ENCODE measurements around the gene CBFA2T2. TPM values are rescaled to one million over a fixed set of nuclear protein-coding genes. Genes with fewer than 3 reads are reported as not detected.

The CBFA2T2 gene
- total RNA-seq, 1 experiment from 2014 or later = 16.3 TPM

DNA sequence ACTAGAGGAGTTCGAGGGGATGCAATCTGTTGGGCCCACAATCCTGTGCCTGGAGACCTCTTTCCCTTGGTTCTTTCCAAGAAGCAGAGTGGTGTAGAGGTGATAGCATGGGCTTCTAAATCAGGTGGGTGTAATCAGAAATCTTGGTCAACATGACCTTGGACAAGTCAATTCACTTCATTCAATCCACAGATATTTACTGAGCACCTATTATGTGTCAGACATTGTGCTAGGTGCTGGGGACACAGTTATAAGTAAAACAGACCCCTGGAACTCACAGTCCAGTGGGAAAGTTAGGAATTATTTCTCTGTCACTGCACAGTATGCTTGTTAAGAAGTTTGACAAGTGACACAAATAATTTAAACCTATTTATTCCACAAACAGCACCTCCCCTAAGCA is 199.6 kb downstream of the CBFA2T2 start:
- no TSS peak for BruUV-seq (replicated peaks)
- CTCF ChIA-PET = no interaction called here
- intact Hi-C loops (cut with micrococcal nuclease; ENCODE audit: unreplicated experiment) = no loop called here

DNA sequence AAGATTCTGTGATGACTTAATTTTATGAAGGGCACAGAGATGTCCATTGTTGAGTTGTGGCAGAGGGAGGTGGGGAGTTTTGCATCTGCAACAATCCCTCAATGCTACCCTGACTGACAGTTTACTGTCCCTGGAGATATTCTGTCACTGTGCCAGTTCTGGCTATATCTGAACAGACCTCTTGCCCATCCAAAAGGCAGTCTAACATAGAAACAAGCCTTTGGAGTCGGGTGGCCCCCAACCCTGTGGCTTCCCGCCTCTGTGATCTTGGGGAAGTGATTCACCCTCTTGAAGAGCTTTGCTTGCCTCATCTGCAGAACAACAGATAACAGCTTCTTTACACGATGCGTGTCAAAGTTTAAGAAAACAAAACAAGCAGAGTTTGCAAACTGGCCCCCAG is 200.1 kb downstream of the CBFA2T2 start:
- DNase-seq (ENCODE audit: low read depth, low spot score) (no peak), ATAC-seq (no peak)
- Histone ChIP-seq H3K36me3 (ENCODE audit: control insufficient read depth, insufficient read depth, low read length) (no peaks in the 10 kb centered on the region), H3K9me3 (ENCODE audit: control insufficient read depth, insufficient read depth, low read depth, low read length) (no peaks in the 10 kb centered on the region), H3K4me3 (ENCODE audit: low read depth in 2 of 2, low read length in 2 of 2) (no peak overlapping the region), H3K4me1 (ENCODE audit: control insufficient read depth, insufficient read depth, low read length) (peaks cover 2% of the 10 kb centered on the region), H3K27me3 (ENCODE audit: control insufficient read depth, insufficient read depth, low read length) (no peaks in the 10 kb centered on the region), H3K27ac (ENCODE audit: low read length) (no peak overlapping the region)
- in situ Hi-C loops (cut with HindIII; ENCODE audit: low pct_unique_long_range_greater_than_20kb, low sequenced_read_pairs) = no loop called here
- intact Hi-C loops (cut with micrococcal nuclease; ENCODE audit: unreplicated experiment) = no loop called here
- ChIA-PET POLR2A (no interaction called here), CTCF (interaction anchor here (0.6 kb wide), 1 partner anchor 212 kb away, joined by 3 read pairs; no protein-coding TSS in a partner anchor)
- BruUV-seq (replicated peaks) = no TSS peak
- TF ChIP-seq, protein P1, sequence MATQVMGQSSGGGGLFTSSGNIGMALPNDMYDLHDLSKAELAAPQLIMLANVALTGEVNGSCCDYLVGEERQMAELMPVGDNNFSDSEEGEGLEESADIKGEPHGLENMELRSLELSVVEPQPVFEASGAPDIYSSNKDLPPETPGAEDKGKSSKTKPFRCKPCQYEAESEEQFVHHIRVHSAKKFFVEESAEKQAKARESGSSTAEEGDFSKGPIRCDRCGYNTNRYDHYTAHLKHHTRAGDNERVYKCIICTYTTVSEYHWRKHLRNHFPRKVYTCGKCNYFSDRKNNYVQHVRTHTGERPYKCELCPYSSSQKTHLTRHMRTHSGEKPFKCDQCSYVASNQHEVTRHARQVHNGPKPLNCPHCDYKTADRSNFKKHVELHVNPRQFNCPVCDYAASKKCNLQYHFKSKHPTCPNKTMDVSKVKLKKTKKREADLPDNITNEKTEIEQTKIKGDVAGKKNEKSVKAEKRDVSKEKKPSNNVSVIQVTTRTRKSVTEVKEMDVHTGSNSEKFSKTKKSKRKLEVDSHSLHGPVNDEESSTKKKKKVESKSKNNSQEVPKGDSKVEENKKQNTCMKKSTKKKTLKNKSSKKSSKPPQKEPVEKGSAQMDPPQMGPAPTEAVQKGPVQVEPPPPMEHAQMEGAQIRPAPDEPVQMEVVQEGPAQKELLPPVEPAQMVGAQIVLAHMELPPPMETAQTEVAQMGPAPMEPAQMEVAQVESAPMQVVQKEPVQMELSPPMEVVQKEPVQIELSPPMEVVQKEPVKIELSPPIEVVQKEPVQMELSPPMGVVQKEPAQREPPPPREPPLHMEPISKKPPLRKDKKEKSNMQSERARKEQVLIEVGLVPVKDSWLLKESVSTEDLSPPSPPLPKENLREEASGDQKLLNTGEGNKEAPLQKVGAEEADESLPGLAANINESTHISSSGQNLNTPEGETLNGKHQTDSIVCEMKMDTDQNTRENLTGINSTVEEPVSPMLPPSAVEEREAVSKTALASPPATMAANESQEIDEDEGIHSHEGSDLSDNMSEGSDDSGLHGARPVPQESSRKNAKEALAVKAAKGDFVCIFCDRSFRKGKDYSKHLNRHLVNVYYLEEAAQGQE (IDR thresholded peaks at IDR 0.05; ENCODE audit: insufficient read depth in 1 of 2, low read depth in 2 of 2, low read length in 1 of 2) = no peak
- TF ChIP-seq POLR2AphosphoS5 (IDR thresholded peaks at IDR 0.05; ENCODE audit: low read depth, low read length) (no peak), SIN3A (IDR thresholded peaks at IDR 0.05; ENCODE audit: borderline replicate concordance, insufficient read depth, low read depth, low read length) (no peak), TCF7L2 (IDR thresholded peaks at IDR 0.05; ENCODE audit: low read depth, low read length) (no peak)
- TF ChIP-seq, protein P2, sequence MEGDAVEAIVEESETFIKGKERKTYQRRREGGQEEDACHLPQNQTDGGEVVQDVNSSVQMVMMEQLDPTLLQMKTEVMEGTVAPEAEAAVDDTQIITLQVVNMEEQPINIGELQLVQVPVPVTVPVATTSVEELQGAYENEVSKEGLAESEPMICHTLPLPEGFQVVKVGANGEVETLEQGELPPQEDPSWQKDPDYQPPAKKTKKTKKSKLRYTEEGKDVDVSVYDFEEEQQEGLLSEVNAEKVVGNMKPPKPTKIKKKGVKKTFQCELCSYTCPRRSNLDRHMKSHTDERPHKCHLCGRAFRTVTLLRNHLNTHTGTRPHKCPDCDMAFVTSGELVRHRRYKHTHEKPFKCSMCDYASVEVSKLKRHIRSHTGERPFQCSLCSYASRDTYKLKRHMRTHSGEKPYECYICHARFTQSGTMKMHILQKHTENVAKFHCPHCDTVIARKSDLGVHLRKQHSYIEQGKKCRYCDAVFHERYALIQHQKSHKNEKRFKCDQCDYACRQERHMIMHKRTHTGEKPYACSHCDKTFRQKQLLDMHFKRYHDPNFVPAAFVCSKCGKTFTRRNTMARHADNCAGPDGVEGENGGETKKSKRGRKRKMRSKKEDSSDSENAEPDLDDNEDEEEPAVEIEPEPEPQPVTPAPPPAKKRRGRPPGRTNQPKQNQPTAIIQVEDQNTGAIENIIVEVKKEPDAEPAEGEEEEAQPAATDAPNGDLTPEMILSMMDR (IDR thresholded peaks at IDR 0.05) = no peak

More for the DNA sequence above, 199.6 kb downstream of the CBFA2T2 start:
- no peak for ATAC-seq
- in situ Hi-C loops (cut with HindIII; ENCODE audit: low pct_unique_long_range_greater_than_20kb, low sequenced_read_pairs) = no loop called here
- TF ChIP-seq POLR2AphosphoS5 (IDR thresholded peaks at IDR 0.05; ENCODE audit: low read depth, low read length) = no peak
- TF ChIP-seq, protein P2 (IDR thresholded peaks at IDR 0.05) = no peak
- no peak for TF ChIP-seq SIN3A (IDR thresholded peaks at IDR 0.05; ENCODE audit: borderline replicate concordance, insufficient read depth, low read depth, low read length)
- TF ChIP-seq, protein P1 (IDR thresholded peaks at IDR 0.05; ENCODE audit: insufficient read depth in 1 of 2, low read depth in 2 of 2, low read length in 1 of 2) = no peak
- no peak for TF ChIP-seq TCF7L2 (IDR thresholded peaks at IDR 0.05; ENCODE audit: low read depth, low read length)
- POLR2A ChIA-PET = no interaction called here
- DNase-seq (ENCODE audit: low read depth, low spot score) = no peak
- no peaks in the 10 kb centered on the region for H3K9me3 ChIP-seq (ENCODE audit: control insufficient read depth, insufficient read depth, low read depth, low read length)
- H3K27me3 ChIP-seq (ENCODE audit: control insufficient read depth, insufficient read depth, low read length) = no peaks in the 10 kb centered on the region
- peaks cover 6% of the 10 kb centered on the region for H3K4me1 ChIP-seq (ENCODE audit: control insufficient read depth, insufficient read depth, low read length)
- no peaks in the 10 kb centered on the region for H3K36me3 ChIP-seq (ENCODE audit: control insufficient read depth, insufficient read depth, low read length)
- H3K27ac ChIP-seq (ENCODE audit: low read length) = no peak overlapping the region
- H3K4me3 ChIP-seq (ENCODE audit: low read depth in 2 of 2, low read length in 2 of 2) = no peak overlapping the region

Measured in Panc1 (cell line).